ENCODE results near the gene HTR3C.

DNA sequence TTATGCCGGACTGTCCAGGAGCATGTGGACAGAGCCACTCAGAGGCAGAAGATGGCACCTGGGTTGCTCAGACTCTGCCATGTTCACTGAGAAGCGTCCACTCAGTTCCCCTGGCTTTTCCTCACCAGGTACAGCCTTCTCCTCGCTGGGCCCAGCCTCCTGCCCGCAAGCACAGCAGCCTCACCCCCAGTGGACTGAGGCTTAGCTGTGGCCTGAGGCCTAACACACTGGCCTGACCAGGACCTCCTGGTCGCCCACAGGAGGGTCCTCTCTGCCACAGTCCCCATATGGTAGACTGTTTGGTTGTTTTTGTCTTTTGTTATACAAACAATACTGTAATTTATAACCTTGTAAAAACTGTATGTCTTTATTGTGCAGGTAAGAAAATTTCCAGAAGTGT is 15.5 kb downstream of the HTR3C start:
- TF ChIP-seq POLR2AphosphoS5 (IDR thresholded peaks at IDR 0.05), result no peak
- TF ChIP-seq, protein P1, sequence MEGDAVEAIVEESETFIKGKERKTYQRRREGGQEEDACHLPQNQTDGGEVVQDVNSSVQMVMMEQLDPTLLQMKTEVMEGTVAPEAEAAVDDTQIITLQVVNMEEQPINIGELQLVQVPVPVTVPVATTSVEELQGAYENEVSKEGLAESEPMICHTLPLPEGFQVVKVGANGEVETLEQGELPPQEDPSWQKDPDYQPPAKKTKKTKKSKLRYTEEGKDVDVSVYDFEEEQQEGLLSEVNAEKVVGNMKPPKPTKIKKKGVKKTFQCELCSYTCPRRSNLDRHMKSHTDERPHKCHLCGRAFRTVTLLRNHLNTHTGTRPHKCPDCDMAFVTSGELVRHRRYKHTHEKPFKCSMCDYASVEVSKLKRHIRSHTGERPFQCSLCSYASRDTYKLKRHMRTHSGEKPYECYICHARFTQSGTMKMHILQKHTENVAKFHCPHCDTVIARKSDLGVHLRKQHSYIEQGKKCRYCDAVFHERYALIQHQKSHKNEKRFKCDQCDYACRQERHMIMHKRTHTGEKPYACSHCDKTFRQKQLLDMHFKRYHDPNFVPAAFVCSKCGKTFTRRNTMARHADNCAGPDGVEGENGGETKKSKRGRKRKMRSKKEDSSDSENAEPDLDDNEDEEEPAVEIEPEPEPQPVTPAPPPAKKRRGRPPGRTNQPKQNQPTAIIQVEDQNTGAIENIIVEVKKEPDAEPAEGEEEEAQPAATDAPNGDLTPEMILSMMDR (IDR thresholded peaks at IDR 0.05), result no peak

Data from transverse colon (tissue), 4 donors.